ENCODE measurements around the gene LRRC36.

The LRRC36 gene

DNA sequence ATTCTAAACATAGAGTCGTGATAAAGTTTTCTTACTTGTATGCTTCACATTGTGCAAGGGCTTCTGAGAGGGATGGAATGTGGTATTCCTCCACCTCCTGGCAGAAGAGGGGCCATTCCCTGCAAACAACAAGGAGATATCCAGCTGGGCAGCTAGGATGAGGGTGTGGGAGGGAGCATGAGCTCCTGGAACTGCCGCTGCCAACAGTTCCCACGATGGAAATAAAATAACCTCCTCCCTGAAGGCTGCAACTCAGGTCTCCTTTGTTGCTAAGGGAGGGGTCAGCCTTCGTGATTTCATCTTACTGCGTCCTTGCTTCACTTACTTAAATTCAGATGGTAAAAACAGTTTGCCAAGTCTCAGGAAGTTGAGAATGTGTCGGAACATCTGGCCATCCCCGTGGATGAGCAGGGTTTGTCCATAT, 31.7 kb upstream of the LRRC36 start:
- no peak for DNase-seq (ENCODE audit: low spot score)

GRCh38 chr16:67296420-67296819, 30.2 kb upstream of the LRRC36 start:
- DNase-seq (ENCODE audit: low spot score): no peak

- no peak for DNase-seq (ENCODE audit: low spot score)
Observed at GRCh38 chr16:67298277-67298676, 28.3 kb upstream of the LRRC36 start.

GRCh38 chr16:67299269-67299668, 27.3 kb upstream of the LRRC36 start:
- no peak for DNase-seq (ENCODE audit: low spot score)

DNA sequence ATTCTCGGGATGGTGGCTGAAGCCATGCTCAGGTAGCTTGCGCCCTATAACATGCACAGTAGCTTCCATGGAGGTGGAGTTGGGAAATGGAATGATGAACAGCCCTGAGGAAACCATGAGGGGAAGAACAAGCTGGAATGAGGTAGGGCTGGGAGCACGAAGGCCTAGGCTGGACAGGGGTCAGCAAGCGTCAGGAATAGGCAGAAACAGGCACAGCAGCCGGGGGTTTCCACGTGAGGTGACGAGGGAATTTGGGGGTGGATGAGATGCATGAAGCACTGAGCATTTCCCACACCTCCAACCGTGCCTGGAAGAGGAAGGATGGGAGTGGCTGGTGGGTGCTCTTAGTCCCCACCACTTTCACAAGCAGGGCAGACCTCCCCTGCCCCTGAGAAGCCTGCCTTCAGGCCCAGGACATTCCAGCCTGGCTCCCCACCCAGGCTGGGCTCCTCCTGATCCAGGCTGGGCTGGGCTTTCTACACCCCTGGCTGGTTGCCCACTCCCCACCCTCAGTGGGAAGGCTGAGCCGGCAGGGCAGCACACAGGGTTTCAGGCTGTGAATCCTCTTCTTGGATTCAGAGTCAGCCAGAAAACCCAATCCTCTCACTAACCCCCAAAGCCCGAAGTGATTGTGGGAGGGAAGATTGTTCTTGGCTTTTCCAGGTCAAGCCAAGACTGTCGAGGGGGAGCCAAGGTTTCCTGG, 25.4 kb upstream of the LRRC36 start:
- DNase-seq (ENCODE audit: low spot score): no peak

GRCh38 chr16:67302076-67302475, 24.5 kb upstream of the LRRC36 start:
- no peak for DNase-seq (ENCODE audit: low spot score)

DNA sequence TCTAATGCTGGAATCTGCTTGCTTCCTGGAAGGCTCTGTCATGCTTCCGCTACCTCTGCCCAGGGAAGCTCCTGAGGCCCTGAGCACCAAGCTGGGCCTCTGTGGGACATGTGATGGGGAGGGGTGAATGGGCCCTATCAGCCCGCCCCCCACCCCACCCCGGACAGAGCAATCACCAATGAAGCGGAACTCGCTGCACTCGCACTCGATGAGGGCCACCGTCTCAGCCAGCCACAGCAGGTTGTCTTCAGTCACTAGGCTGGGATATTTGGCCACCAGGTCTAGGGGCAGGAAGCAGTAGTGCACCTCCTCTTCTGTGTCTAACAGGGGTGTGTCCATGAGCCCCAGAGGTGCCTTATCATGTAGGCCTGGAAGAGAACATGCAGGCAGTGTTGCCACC, 23.6 kb upstream of the LRRC36 start:
- DNase-seq (ENCODE audit: low spot score): no peak

- no peak for DNase-seq (ENCODE audit: low spot score)
Observed at GRCh38 chr16:67304020-67304419, 22.6 kb upstream of the LRRC36 start.

DNA sequence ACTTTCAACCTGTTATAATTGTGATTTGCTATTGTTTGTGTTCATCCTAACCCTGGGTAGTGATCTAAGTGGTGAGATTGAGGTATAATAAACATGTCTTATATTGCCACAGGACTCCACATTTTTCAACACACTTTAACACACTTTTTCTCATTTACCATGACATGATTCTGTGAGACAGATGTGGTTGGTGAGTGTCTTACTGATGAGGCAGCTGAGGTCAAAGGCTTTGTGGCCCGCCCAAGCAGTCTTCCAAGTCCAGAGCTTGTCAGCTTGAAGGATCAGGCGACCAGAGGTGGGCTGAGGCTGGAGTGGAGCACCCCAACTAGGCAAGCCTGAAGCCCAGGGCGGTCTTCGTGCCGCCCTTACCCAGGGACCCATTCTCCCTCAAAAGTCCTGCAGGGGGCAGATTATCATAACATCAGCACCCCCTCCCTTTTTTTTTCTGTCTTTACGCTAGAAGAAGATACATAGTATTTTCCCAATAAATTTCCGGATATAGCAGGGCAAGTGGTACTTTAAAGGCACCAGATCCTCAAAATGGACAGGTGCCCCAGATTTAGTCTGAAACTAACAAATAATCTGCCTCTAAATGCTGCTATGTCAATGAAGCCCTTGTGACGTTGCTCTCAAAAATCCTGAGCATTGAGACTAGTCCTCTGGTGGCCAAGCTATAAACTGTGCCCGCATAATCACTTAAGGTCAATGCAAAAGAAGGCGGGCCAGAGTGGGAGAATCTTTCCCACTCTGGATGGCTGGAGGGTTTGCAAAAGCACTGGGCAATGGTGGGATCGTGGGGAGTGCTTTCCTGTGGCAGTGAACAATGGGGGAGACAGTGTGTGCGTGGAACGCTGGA, 21.2 kb upstream of the LRRC36 start:
- DNase-seq (ENCODE audit: low spot score): no peak

DNA sequence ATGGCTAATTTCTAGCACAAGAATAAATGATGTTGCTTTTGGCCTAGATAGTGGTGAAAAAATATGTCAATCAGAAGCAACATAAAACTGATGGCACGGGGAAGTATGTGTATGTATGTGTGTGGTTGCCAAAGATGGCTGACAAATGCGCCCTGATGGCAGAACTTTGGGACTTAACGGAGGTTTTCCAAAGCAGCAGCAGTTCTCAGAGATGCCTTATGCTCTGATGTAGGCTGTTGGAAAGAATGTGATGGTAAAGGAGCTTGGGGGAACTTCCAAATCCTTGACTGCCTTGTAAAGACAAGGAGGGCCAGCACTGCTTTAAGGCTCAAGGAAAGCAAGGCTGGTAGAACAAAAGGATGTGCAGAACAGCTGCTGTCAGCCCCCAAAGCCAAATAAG, 16.1 kb upstream of the LRRC36 start:
- DNase-seq (ENCODE audit: low spot score): no peak

DNA sequence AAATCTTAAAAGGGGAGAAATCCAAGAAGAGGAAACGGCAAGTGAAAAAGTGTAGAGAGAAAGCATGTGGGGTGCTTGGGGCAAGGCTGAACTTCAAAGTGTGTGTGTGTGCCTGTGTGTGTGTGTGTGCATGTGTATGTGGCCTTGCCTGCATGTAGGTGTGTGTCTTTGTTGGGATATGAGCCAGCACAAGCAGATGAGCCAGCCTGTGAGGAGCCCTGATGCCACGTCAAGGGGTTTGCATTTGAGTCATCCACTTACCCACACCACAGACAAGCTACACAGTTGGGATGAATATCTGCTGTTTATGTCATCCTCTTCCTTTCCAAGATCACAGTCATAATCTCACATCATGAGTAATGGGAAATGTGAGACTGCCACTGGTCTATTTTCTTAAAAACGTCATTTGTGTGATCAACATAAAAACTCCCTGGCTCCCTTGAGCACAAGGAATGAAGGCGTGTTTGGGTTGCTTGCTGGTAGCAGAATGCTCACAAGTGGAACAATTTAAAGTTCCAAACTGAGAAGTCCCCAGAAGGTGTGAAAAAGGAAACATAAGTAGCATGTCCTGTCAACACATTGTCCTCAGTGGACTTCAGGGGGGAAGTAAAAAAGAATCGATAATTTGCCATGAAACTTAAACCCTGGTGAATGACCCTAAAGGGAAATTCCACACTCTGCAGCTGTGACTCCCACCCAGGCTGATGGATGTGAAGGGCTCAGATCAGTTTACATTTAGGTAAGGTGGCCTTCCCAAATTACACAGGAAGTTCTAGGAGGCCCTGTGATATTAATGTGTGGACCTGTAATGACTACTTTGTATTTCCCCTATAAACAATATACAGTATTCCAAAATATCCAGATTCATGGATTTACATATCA, 14.8 kb upstream of the LRRC36 start:
- DNase-seq (ENCODE audit: low spot score): no peak

DNA sequence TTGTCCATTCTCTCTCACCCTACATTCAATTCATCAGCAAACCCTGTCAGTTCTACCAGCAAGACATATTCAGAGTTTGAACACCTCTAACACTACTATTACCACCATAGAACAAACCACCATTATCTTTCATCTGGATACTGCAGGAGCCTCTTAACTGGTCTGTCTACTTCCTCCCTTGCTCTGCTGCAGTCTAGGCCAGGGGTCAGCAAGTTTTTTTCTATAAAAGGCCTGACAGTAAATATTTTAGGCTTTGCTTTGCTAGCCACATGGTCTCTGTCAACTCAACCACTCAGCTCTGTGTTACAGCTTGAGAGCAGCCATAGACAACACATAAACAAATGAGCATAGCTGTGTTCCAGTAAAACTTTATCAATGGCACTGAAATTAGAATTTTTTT, 13.9 kb upstream of the LRRC36 start:
- DNase-seq (ENCODE audit: low spot score): no peak

DNA sequence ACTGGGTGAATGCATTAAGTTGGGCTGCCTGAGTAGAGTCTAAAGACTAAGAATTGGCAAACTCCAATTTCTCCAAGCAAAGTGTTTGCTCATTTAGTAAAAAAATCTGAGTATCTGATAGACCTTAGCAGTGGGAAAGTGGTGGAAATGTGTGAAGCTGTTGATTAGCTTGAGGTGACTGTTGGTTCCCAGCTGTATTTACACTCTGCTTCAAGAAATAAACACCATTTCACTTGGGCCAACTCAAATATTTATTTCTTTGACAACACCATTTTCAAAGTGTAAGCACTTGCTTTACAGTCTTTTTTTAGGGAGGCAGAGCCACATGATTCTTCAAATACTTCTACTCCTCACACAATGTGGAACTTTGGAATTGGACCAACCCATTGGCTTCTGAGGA, 8.8 kb upstream of the LRRC36 start:
- DNase-seq (ENCODE audit: low spot score): no peak

DNA sequence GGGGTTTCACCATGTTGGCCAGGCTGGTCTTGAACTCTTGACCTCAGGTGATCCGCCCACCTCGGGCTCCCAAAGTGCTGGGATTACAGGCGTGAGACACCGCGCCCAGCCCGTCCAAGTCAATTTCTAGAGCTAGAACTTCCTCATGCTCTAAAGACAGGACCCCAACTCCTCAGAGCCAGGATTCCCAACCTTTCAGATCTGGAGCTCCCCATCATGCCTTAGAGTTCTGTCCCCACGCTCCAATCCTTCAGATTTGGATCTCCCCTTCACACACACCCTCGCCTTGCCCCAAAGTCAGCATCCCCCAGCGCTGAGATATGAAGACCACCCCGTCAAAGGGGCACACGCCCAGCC, 522 bp upstream of the LRRC36 start:
- DNase-seq (ENCODE audit: low spot score): no peak

DNA sequence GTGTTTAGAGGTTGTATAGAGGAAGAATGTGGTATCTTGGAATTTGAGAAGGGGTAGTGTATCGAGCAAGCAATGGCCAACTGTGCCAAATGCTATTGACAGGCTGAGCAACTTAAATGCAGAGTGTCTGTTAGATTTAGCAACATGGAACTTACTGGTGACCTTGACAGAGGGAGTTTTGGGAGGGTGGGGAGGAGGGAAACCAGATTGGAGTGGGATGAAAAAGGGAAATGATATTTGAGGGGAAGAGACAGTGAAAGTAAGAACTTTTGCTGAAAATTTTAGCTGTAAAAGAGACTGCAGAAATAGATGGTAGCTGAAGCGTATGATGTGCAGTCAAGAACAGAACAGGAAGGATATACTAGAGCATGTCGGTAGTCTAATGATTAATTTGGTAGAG, 1.1 kb downstream of the LRRC36 start:
- no peak for DNase-seq (ENCODE audit: low spot score)

- DNase-seq (ENCODE audit: low spot score): no peak
Observed at GRCh38 chr16:67329901-67330300, 3.3 kb downstream of the LRRC36 start.

GRCh38 chr16:67333315-67333714, 6.7 kb downstream of the LRRC36 start:
- no peak for DNase-seq (ENCODE audit: low spot score)

DNA sequence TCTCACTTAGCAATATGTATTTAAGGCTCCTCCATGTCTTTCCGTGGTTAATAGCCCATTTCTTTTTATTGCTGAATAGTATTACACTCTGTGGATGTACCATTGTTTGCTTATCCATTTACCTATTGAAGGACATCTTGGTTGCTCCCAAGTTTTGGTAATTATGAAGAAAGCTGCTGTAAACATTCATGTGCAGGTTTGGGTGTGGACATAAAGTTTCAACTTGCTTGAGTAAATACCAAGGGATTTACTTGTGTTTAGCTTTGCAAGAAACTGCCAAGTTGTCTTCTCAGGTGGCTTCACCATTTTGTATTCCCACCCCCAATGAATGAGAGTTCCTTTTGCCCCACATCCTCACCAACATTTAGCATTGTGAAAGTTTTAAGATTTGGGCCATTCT, 9.5 kb downstream of the LRRC36 start:
- no peak for DNase-seq (ENCODE audit: low spot score)

- DNase-seq (ENCODE audit: low spot score): no peak
Observed at GRCh38 chr16:67336648-67337047, 10.0 kb downstream of the LRRC36 start.

DNA sequence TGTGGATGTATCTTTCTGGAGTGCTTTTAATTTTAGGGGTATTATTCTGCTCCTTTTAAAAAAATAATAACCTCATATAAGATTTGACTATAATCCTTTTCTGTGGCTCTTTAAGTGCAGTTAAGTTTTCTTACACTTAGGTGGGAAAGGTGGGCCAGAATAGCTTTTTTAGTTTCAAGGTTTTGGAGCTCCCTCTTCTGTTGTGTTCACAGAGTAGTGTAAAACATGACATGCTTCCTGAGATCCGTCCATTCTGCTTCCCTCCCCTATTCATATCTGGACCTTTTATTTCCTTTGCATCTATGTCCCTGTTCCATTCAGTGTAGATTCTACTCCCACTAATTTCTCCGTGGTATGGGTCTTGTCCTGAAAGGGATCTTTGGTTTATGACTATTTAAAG, 12.8 kb downstream of the LRRC36 start:
- no peak for DNase-seq (ENCODE audit: low spot score)

- no peak for DNase-seq (ENCODE audit: low spot score)
Observed at GRCh38 chr16:67341250-67341649, 14.6 kb downstream of the LRRC36 start.

DNA sequence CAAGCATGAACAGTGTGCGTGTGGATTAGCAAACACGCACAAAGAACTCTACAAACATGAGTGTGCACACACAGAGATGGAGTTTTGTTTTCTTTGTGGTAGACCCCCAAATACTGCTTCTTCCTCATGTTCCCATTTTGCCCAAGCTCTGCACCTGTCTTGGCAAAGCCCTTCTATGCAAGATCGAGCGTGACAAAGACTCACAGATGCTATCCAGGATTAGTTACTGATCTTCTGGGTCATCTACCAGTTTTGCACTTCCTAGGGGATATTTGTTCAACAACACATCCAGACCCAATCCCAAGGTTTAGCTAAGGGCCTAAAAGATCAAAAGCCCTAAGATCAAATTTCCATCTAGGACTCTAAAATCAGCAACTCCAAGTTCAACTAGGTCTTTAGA, 16.0 kb downstream of the LRRC36 start:
- no peak for DNase-seq (ENCODE audit: low spot score)

GRCh38 chr16:67345401-67345800, 18.8 kb downstream of the LRRC36 start:
- no peak for DNase-seq (ENCODE audit: low spot score)

Measured in NAMALWA (cell line).